Astrocyte (in vitro differentiated cells and primary cell): ENCODE measurements around the gene ESYT3. TPM values are rescaled to one million over a fixed set of nuclear protein-coding genes. Genes with fewer than 3 reads are reported as not detected.

Source experiments
- DNase-seq: peaks from one replicate; pipeline ENCODE4 v3.0.0-alpha.2; 2010; ENCODE audit warnings: low read depth
- FAIRE-seq: peaks from 2 replicates; lab custom pipeline; 2011; peaks lifted over from hg19 to GRCh38; lab: Jason Lieb, UNC
- H2AFZ ChIP-seq: 2 replicates; pipeline ENCODE4 v1.6.0; 2012; ENCODE audit warnings: low read depth, low read length, inconsistent platforms
- H3K27ac ChIP-seq: 2 replicates; pipeline ENCODE4 v1.5.1; 2011; ENCODE audit warnings: low read depth, low read length, inconsistent platforms
- H3K27me3 ChIP-seq: 2 replicates; pipeline ENCODE4 v1.6.0; 2011; ENCODE audit warnings: low read length, inconsistent platforms; ENCODE audit not compliant: insufficient read depth
- H3K36me3 ChIP-seq: 2 replicates; pipeline ENCODE4 v1.5.1; 2011; ENCODE audit warnings: low read length, inconsistent platforms; ENCODE audit not compliant: insufficient read depth
- H3K4me1 ChIP-seq: 2 replicates; pipeline ENCODE4 v1.5.1; 2011; ENCODE audit warnings: low read length, inconsistent platforms; ENCODE audit not compliant: insufficient read depth
- H3K4me2 ChIP-seq: 2 replicates; pipeline ENCODE4 v1.6.0; 2012; ENCODE audit warnings: low read length, inconsistent platforms
- H3K4me3 ChIP-seq: 2 replicates; pipeline ENCODE4 v1.5.1; 2011; ENCODE audit warnings: low read depth, mild to moderate bottlenecking, low read length, inconsistent platforms; ENCODE audit not compliant: insufficient read depth
- H3K79me2 ChIP-seq: 2 replicates; pipeline ENCODE4 v1.6.0; 2012; ENCODE audit warnings: mild to moderate bottlenecking, low read length, inconsistent platforms; ENCODE audit not compliant: insufficient read depth
- H3K9ac ChIP-seq: 2 replicates; pipeline ENCODE4 v1.6.0; 2012; ENCODE audit warnings: mild to moderate bottlenecking, low read length, inconsistent platforms
- H3K9me3 ChIP-seq: 2 replicates; pipeline ENCODE4 v1.5.1; 2012; ENCODE audit warnings: low read depth, mild to moderate bottlenecking, low read length, inconsistent platforms; ENCODE audit not compliant: insufficient read depth
- H4K20me1 ChIP-seq: 2 replicates; pipeline ENCODE4 v1.6.0; 2012; ENCODE audit warnings: low read length, inconsistent platforms; ENCODE audit not compliant: insufficient read depth
- H3K27ac Mint-ChIP-seq: one replicate; pipeline ENCODE4 v1.8.0; 2021; ENCODE audit warnings: mild to moderate bottlenecking, mixed read lengths; ENCODE audit not compliant: unreplicated experiment
- H3K27me3 Mint-ChIP-seq: one replicate; pipeline ENCODE4 v1.8.0; 2021; ENCODE audit warnings: low read depth, mixed read lengths; ENCODE audit not compliant: unreplicated experiment
- H3K36me3 Mint-ChIP-seq: one replicate; pipeline ENCODE4 v1.8.0; 2021; ENCODE audit warnings: low read depth, mixed read lengths; ENCODE audit not compliant: unreplicated experiment
- H3K4me1 Mint-ChIP-seq: one replicate; pipeline ENCODE4 v1.8.0; 2021; ENCODE audit warnings: low read depth, mixed read lengths; ENCODE audit not compliant: unreplicated experiment
- H3K4me3 Mint-ChIP-seq: one replicate; pipeline ENCODE4 v1.8.0; 2021; ENCODE audit warnings: mild to moderate bottlenecking, moderate library complexity, mixed read lengths; ENCODE audit not compliant: unreplicated experiment
- H3K9me3 Mint-ChIP-seq: one replicate; pipeline ENCODE4 v1.8.0; 2021; ENCODE audit warnings: mild to moderate bottlenecking, mixed read lengths; ENCODE audit not compliant: unreplicated experiment
- EZH2 ChIP-seq: IDR thresholded peaks from 2 replicates; pipeline ENCODE4 v1.6.1; 2012; ENCODE audit warnings: mild to moderate bottlenecking, low read length, inconsistent platforms; ENCODE audit not compliant: insufficient read depth
- total RNA-seq: library from RNA; stranded (reverse); gene quantifications from 2 replicates; pipeline ENCODE4 v1.2.1, GENCODE V29; 2021
- TF ChIP-seq, protein P1 (sequence below): IDR thresholded peaks from 2 replicates; pipeline ENCODE4 v1.5.1; 2011; ENCODE audit warnings: low read depth, mild to moderate bottlenecking, inconsistent platforms, low read length, moderate library complexity; ENCODE audit not compliant: insufficient read depth

ESYT3 gene
- total RNA-seq, 1 donor from 2014 or later: 2.0 TPM

DNA sequence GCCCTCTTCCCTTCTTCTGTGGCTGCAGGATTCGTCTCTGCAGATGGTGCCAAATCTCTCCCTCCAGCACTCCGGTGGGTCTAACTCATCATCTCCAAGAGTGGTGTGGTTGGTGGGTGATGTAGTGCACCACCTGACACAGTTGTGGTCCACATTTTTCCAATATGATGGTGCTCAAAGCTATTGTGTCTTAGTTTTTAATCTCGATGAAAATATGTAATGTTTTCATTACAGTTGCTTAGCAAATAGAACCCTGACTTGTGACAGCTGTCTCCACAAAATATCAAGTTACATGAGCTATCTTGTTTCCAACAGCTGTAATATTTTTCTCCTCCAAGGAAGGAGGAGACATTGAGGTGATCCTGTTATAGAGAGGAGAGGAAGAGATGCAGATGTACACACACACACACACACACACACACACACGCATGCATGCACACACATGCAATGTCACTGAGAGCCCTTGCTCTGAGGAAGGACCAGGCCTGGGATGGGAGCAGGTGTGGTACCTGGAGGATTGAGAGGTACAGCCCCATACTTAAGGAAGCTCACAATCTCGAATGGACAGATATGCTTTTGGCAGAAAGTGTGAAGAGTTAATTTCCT, 15.7 kb upstream of the ESYT3 start:
- Histone ChIP-seq H3K4me2 (no peak overlapping the region), H3K27me3 (no peaks in the 10 kb centered on the region), H4K20me1 (no peaks in the 10 kb centered on the region), H3K79me2 (no peaks in the 10 kb centered on the region), H3K27ac (no peak overlapping the region), H3K9ac (no peak overlapping the region), H3K9me3 (no peaks in the 10 kb centered on the region), H3K4me1 (no peaks in the 10 kb centered on the region), H2AFZ (no peak overlapping the region), H3K36me3 (no peaks in the 10 kb centered on the region), H3K4me3 (no peak overlapping the region)
- Mint-ChIP-seq H3K4me3 (no peak overlapping the region), H3K27ac (no peak overlapping the region), H3K36me3 (peaks cover 2% of the 10 kb centered on the region), H3K4me1 (peaks cover 7% of the 10 kb centered on the region), H3K9me3 (peaks cover 2% of the 10 kb centered on the region), H3K27me3 (no peaks in the 10 kb centered on the region)
- TF ChIP-seq, protein P1, sequence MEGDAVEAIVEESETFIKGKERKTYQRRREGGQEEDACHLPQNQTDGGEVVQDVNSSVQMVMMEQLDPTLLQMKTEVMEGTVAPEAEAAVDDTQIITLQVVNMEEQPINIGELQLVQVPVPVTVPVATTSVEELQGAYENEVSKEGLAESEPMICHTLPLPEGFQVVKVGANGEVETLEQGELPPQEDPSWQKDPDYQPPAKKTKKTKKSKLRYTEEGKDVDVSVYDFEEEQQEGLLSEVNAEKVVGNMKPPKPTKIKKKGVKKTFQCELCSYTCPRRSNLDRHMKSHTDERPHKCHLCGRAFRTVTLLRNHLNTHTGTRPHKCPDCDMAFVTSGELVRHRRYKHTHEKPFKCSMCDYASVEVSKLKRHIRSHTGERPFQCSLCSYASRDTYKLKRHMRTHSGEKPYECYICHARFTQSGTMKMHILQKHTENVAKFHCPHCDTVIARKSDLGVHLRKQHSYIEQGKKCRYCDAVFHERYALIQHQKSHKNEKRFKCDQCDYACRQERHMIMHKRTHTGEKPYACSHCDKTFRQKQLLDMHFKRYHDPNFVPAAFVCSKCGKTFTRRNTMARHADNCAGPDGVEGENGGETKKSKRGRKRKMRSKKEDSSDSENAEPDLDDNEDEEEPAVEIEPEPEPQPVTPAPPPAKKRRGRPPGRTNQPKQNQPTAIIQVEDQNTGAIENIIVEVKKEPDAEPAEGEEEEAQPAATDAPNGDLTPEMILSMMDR: no peak
- TF ChIP-seq EZH2: no peak
- FAIRE-seq: no peak
- DNase-seq: no peak

DNA sequence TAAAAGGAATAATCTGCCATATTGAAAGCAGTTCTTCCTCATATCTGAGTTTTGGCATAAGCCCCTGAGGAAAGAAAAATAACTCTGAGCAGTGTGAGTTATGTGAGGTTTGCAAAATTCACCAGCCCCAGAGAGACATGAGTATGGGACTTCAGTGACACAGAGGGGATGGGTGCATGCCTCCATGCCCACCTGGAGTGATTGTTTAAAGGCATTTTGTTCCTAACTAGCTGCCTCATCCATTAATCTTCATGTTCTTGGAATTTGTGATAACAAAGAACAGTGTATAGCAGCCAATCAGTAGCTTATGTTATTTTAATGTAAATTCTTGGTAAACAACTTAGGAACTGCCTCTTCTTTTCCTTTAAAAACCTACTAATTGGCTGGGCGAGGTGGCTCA, 11.1 kb upstream of the ESYT3 start:
- FAIRE-seq (no peak), DNase-seq (no peak)
- TF ChIP-seq EZH2: no peak
- TF ChIP-seq, protein P1: no peak
- peaks cover 2% of the 10 kb centered on the region for H3K9me3 Mint-ChIP-seq
- no peaks in the 10 kb centered on the region for H3K9me3 ChIP-seq
- H3K79me2 ChIP-seq: no peaks in the 10 kb centered on the region
- H4K20me1 ChIP-seq: no peaks in the 10 kb centered on the region
- H3K27ac ChIP-seq: no peak overlapping the region
- H3K4me1 Mint-ChIP-seq: no peaks in the 10 kb centered on the region
- no peak overlapping the region for H3K27ac Mint-ChIP-seq
- no peak overlapping the region for H3K4me3 ChIP-seq
- H3K36me3 Mint-ChIP-seq: no peaks in the 10 kb centered on the region
- no peaks in the 10 kb centered on the region for H3K4me1 ChIP-seq
- no peak overlapping the region for H3K4me2 ChIP-seq
- no peak overlapping the region for H3K4me3 Mint-ChIP-seq
- no peaks in the 10 kb centered on the region for H3K27me3 Mint-ChIP-seq
- no peaks in the 10 kb centered on the region for H3K36me3 ChIP-seq
- H2AFZ ChIP-seq: no peak overlapping the region
- H3K27me3 ChIP-seq: no peaks in the 10 kb centered on the region
- H3K9ac ChIP-seq: no peak overlapping the region

DNA sequence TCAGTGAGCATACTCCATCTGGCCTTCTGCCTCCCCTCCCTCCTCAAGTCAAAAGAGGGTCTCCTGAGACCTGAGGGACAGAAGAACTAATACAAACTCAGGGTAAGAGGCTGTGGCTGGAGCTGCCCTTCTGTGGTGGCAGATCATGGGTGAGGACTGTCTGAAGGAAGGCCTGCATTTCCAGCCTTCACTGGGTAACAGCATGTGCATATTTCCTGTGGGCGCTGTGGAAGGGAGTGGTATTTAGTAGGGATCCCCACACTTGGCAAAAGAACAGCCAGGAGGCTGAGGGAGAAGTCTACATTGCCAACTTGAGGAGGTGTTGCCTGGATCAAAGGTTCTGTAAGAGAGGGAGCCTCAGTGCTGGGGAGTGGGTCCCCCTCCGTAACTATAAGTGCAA, 10.1 kb upstream of the ESYT3 start:
- no peak overlapping the region for H3K4me3 ChIP-seq
- H2AFZ ChIP-seq: no peak overlapping the region
- H3K27me3 ChIP-seq: no peaks in the 10 kb centered on the region
- Mint-ChIP-seq H3K4me1 (no peaks in the 10 kb centered on the region), H3K27ac (no peak overlapping the region), H3K9me3 (peaks cover 2% of the 10 kb centered on the region), H3K4me3 (no peak overlapping the region), H3K27me3 (peaks cover 2% of the 10 kb centered on the region), H3K36me3 (no peaks in the 10 kb centered on the region)
- DNase-seq (no peak), FAIRE-seq (no peak)
- H4K20me1 ChIP-seq: no peaks in the 10 kb centered on the region
- no peaks in the 10 kb centered on the region for H3K4me1 ChIP-seq
- no peaks in the 10 kb centered on the region for H3K36me3 ChIP-seq
- no peaks in the 10 kb centered on the region for H3K79me2 ChIP-seq
- H3K9ac ChIP-seq: no peak overlapping the region
- no peak overlapping the region for H3K27ac ChIP-seq
- H3K4me2 ChIP-seq: no peak overlapping the region
- TF ChIP-seq, protein P1: no peak
- no peak for TF ChIP-seq EZH2
- H3K9me3 ChIP-seq: no peaks in the 10 kb centered on the region
